ENCODE measurements around the gene CAPSL. TPM values are rescaled to one million over a fixed set of nuclear protein-coding genes. Genes with fewer than 3 reads are reported as not detected.

The CAPSL gene
- total and polyA plus RNA-seq, 2 experiments from 2014 or later, result 0.73 TPM; not detected in 1

GRCh38 chr5:35987776-35988175 is 49.4 kb upstream of the CAPSL start:
- DNase-seq (ENCODE audit: low spot score) (no peak), ATAC-seq (no peak)
- no peak overlapping the region for H3K27ac Mint-ChIP-seq
- peaks cover 10% of the 10 kb centered on the region for H3K9me3 Mint-ChIP-seq
- H3K36me3 Mint-ChIP-seq (ENCODE audit: low read depth), result peaks cover 3% of the 10 kb centered on the region
- H3K79me2 ChIP-seq (replicated peaks; ENCODE audit: insufficient read depth), result no peaks in the 10 kb centered on the region
- H3K4me2 ChIP-seq, result no peak overlapping the region
- no peak for TF ChIP-seq REST (IDR thresholded peaks at IDR 0.05; ENCODE audit: unreplicated experiment)
- TF ChIP-seq ZNF114 (CRISPR knock-in tag; IDR thresholded peaks at IDR 0.05), result no peak
- TF ChIP-seq ETS1 (IDR thresholded peaks at IDR 0.05), result no peak
- TF ChIP-seq, protein P1, sequence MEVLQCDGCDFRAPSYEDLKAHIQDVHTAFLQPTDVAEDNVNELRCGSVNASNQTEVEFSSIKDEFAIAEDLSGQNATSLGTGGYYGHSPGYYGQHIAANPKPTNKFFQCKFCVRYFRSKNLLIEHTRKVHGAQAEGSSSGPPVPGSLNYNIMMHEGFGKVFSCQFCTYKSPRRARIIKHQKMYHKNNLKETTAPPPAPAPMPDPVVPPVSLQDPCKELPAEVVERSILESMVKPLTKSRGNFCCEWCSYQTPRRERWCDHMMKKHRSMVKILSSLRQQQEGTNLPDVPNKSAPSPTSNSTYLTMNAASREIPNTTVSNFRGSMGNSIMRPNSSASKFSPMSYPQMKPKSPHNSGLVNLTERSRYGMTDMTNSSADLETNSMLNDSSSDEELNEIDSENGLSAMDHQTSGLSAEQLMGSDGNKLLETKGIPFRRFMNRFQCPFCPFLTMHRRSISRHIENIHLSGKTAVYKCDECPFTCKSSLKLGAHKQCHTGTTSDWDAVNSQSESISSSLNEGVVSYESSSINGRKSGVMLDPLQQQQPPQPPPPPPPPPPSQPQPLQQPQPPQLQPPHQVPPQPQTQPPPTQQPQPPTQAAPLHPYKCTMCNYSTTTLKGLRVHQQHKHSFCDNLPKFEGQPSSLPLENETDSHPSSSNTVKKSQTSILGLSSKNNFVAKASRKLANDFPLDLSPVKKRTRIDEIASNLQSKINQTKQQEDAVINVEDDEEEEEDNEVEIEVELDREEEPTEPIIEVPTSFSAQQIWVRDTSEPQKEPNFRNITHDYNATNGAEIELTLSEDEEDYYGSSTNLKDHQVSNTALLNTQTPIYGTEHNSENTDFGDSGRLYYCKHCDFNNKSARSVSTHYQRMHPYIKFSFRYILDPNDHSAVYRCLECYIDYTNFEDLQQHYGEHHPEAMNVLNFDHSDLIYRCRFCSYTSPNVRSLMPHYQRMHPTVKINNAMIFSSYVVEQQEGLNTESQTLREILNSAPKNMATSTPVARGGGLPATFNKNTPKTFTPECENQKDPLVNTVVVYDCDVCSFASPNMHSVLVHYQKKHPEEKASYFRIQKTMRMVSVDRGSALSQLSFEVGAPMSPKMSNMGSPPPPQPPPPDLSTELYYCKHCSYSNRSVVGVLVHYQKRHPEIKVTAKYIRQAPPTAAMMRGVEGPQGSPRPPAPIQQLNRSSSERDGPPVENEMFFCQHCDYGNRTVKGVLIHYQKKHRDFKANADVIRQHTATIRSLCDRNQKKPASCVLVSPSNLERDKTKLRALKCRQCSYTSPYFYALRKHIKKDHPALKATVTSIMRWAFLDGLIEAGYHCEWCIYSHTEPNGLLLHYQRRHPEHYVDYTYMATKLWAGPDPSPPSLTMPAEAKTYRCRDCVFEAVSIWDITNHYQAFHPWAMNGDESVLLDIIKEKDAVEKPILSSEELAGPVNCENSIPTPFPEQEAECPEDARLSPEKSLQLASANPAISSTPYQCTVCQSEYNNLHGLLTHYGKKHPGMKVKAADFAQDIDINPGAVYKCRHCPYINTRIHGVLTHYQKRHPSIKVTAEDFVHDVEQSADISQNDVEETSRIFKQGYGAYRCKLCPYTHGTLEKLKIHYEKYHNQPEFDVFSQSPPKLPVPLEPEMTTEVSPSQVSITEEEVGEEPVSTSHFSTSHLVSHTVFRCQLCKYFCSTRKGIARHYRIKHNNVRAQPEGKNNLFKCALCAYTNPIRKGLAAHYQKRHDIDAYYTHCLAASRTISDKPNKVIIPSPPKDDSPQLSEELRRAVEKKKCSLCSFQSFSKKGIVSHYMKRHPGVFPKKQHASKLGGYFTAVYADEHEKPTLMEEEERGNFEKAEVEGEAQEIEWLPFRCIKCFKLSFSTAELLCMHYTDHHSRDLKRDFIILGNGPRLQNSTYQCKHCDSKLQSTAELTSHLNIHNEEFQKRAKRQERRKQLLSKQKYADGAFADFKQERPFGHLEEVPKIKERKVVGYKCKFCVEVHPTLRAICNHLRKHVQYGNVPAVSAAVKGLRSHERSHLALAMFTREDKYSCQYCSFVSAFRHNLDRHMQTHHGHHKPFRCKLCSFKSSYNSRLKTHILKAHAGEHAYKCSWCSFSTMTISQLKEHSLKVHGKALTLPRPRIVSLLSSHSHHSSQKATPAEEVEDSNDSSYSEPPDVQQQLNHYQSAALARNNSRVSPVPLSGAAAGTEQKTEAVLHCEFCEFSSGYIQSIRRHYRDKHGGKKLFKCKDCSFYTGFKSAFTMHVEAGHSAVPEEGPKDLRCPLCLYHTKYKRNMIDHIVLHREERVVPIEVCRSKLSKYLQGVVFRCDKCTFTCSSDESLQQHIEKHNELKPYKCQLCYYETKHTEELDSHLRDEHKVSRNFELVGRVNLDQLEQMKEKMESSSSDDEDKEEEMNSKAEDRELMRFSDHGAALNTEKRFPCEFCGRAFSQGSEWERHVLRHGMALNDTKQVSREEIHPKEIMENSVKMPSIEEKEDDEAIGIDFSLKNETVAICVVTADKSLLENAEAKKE (CRISPR knock-in tag; IDR thresholded peaks at IDR 0.05), result no peak
- TF ChIP-seq, protein P2, sequence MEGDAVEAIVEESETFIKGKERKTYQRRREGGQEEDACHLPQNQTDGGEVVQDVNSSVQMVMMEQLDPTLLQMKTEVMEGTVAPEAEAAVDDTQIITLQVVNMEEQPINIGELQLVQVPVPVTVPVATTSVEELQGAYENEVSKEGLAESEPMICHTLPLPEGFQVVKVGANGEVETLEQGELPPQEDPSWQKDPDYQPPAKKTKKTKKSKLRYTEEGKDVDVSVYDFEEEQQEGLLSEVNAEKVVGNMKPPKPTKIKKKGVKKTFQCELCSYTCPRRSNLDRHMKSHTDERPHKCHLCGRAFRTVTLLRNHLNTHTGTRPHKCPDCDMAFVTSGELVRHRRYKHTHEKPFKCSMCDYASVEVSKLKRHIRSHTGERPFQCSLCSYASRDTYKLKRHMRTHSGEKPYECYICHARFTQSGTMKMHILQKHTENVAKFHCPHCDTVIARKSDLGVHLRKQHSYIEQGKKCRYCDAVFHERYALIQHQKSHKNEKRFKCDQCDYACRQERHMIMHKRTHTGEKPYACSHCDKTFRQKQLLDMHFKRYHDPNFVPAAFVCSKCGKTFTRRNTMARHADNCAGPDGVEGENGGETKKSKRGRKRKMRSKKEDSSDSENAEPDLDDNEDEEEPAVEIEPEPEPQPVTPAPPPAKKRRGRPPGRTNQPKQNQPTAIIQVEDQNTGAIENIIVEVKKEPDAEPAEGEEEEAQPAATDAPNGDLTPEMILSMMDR (conservative IDR thresholded peaks at IDR 0.05; ENCODE audit: low read depth in 2 of 2), result no peak
- H3K4me1 ChIP-seq (ENCODE audit: insufficient read depth), result peaks cover 7% of the 10 kb centered on the region; the same call in 1 of the 2 replicates
- peaks cover 2% of the 10 kb centered on the region; the same call in 1 of the 2 replicates for H3K36me3 ChIP-seq (ENCODE audit: insufficient read depth)
- H3F3A ChIP-seq (replicated peaks; ENCODE audit: low read depth), result no peaks in the 10 kb centered on the region
- no peak overlapping the region for H3K27ac ChIP-seq (ENCODE audit: low read depth)
- no peaks in the 10 kb centered on the region for H3K9me2 ChIP-seq (ENCODE audit: insufficient read depth)
- peaks cover 26% of the 10 kb centered on the region for H3K27me3 ChIP-seq (ENCODE audit: insufficient read depth)
- H3K4me3 Mint-ChIP-seq, result no peak overlapping the region
- no peaks in the 10 kb centered on the region for H4K20me1 ChIP-seq (replicated peaks; ENCODE audit: insufficient read depth)
- peaks cover 9% of the 10 kb centered on the region for H3K4me1 Mint-ChIP-seq
- no peak overlapping the region for H2AFZ ChIP-seq
- no peak overlapping the region for H3K4me3 ChIP-seq
- peaks cover 10% of the 10 kb centered on the region for H3K27me3 Mint-ChIP-seq (ENCODE audit: insufficient read depth, low read depth, poor library complexity)
